ENCODE measurements around the gene TUBA3D. TPM values are rescaled to one million over a fixed set of nuclear protein-coding genes. Genes with fewer than 3 reads are reported as not detected.

TUBA3D gene
- total and polyA plus RNA-seq, 9 of the 15 experiments (the other 6 are each of a cell fraction or from before 2014, with no cell fraction given), result not detected

DNA sequence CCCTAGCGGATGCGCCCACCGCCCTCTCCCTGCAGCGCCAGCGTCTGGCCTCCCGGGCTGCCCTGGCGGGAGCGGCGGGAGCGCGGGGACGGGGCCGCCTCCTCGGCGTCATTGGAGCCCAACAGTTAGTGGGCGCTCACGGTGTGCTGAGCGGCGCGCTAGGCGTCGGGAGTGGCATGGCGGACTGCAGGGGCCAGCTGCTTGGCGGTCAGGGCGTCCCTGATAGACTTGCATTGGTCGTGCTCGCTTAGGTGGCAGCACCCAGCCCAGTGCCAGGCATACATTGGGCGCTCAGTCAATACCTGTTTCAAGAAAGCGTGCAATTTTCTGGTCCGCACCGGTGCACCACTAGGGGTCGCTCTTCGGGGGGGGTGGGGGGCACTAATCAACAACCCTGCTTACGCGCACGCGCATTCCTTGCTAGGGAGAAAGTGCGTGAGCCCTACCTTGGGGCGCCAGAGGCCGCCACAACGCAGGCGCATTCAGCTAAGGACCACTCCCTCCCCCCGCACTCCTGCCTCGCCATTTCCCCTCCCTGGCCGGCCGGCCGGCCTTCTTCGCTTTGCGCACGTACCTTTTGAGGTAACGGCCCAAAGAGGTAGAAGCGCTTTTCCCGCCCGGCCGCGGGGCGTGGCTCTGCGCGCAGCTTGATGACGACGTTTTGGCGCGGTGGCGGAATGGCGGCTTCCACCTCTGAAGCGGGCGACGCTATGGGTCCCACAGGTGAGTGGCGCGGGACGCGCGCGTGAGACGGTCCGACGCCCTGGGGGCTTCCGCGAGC lies 16.7 kb downstream of the TUBA3D start (continued):
- TF ChIP-seq, protein P1, sequence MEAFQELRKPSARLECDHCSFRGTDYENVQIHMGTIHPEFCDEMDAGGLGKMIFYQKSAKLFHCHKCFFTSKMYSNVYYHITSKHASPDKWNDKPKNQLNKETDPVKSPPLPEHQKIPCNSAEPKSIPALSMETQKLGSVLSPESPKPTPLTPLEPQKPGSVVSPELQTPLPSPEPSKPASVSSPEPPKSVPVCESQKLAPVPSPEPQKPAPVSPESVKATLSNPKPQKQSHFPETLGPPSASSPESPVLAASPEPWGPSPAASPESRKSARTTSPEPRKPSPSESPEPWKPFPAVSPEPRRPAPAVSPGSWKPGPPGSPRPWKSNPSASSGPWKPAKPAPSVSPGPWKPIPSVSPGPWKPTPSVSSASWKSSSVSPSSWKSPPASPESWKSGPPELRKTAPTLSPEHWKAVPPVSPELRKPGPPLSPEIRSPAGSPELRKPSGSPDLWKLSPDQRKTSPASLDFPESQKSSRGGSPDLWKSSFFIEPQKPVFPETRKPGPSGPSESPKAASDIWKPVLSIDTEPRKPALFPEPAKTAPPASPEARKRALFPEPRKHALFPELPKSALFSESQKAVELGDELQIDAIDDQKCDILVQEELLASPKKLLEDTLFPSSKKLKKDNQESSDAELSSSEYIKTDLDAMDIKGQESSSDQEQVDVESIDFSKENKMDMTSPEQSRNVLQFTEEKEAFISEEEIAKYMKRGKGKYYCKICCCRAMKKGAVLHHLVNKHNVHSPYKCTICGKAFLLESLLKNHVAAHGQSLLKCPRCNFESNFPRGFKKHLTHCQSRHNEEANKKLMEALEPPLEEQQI (IDR thresholded peaks at IDR 0.05), result no peak
- TF ChIP-seq PCBP2 (IDR thresholded peaks at IDR 0.05; ENCODE audit: low read depth, low read length, poor library complexity, severe bottlenecking), result no peak
- no peak for TF ChIP-seq ZNF324 (CRISPR knock-in tag; IDR thresholded peaks at IDR 0.05)
- TF ChIP-seq, protein P2, sequence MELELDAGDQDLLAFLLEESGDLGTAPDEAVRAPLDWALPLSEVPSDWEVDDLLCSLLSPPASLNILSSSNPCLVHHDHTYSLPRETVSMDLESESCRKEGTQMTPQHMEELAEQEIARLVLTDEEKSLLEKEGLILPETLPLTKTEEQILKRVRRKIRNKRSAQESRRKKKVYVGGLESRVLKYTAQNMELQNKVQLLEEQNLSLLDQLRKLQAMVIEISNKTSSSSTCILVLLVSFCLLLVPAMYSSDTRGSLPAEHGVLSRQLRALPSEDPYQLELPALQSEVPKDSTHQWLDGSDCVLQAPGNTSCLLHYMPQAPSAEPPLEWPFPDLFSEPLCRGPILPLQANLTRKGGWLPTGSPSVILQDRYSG (tag; conservative IDR thresholded peaks at IDR 0.05; ENCODE audit: low read depth), result no peak
- no peak for TF ChIP-seq ZNF436 (CRISPR knock-in tag; IDR thresholded peaks at IDR 0.05)
- TF ChIP-seq CEBPG (CRISPR knock-in tag; IDR thresholded peaks at IDR 0.05), result no peak; the same call in 1 of the 2 replicates
- TF ChIP-seq CEBPG (tag; conservative IDR thresholded peaks at IDR 0.05 in 1 of 2, IDR thresholded peaks at IDR 0.05 in 1 of 2), result no peak
- TF ChIP-seq, protein P3, sequence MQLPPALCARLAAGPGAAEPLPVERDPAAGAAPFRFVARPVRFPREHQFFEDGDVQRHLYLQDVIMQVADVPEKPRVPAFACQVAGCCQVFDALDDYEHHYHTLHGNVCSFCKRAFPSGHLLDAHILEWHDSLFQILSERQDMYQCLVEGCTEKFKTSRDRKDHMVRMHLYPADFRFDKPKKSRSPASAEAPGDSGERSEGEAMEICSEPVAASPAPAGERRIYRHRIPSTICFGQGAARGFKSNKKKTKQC (CRISPR knock-in tag; IDR thresholded peaks at IDR 0.05), result peak; percentile 70; the same call in 1 of the 2 replicates
- TF ChIP-seq FOXK2 (conservative IDR thresholded peaks at IDR 0.05 in 1 of 2, IDR thresholded peaks at IDR 0.05 in 1 of 2; ENCODE audit: low read depth in 2 of 2), result peak; percentile 95 to 96
- no peak for TF ChIP-seq ZNF830 (CRISPR knock-in tag; IDR thresholded peaks at IDR 0.05)
- TF ChIP-seq ZNF282 (CRISPR knock-in tag; IDR thresholded peaks at IDR 0.05), result no peak; the same call in 1 of the 2 replicates
- TF ChIP-seq ZNF12 (CRISPR knock-in tag; IDR thresholded peaks at IDR 0.05), result no peak; the same call in 1 of the 2 replicates
- TF ChIP-seq RBM25 (IDR thresholded peaks at IDR 0.05; ENCODE audit: low read depth, low read length, severe bottlenecking), result no peak
- no peak for TF ChIP-seq ZNF41 (CRISPR knock-in tag; conservative IDR thresholded peaks at IDR 0.05)
- TF ChIP-seq, protein P4, sequence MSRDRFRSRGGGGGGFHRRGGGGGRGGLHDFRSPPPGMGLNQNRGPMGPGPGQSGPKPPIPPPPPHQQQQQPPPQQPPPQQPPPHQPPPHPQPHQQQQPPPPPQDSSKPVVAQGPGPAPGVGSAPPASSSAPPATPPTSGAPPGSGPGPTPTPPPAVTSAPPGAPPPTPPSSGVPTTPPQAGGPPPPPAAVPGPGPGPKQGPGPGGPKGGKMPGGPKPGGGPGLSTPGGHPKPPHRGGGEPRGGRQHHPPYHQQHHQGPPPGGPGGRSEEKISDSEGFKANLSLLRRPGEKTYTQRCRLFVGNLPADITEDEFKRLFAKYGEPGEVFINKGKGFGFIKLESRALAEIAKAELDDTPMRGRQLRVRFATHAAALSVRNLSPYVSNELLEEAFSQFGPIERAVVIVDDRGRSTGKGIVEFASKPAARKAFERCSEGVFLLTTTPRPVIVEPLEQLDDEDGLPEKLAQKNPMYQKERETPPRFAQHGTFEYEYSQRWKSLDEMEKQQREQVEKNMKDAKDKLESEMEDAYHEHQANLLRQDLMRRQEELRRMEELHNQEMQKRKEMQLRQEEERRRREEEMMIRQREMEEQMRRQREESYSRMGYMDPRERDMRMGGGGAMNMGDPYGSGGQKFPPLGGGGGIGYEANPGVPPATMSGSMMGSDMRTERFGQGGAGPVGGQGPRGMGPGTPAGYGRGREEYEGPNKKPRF (IDR thresholded peaks at IDR 0.05; ENCODE audit: low read depth, low read length), result no peak
- no peak for TF ChIP-seq ZNF133 (CRISPR knock-in tag; IDR thresholded peaks at IDR 0.05)
- TF ChIP-seq, protein P5, sequence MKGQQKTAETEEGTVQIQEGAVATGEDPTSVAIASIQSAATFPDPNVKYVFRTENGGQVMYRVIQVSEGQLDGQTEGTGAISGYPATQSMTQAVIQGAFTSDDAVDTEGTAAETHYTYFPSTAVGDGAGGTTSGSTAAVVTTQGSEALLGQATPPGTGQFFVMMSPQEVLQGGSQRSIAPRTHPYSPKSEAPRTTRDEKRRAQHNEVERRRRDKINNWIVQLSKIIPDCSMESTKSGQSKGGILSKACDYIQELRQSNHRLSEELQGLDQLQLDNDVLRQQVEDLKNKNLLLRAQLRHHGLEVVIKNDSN (CRISPR knock-in tag; IDR thresholded peaks at IDR 0.05), result no peak
- TF ChIP-seq RUNX1 (IDR thresholded peaks at IDR 0.05; ENCODE audit: low read depth), result no peak
- TF ChIP-seq RB1 (IDR thresholded peaks at IDR 0.05; ENCODE audit: low read depth), result peak; percentile 99
- TF ChIP-seq CEBPB (tag; IDR thresholded peaks at IDR 0.05), result no peak
- TF ChIP-seq ZNF232 (CRISPR knock-in tag; IDR thresholded peaks at IDR 0.05), result no peak; the same call in 1 of the 2 replicates
- no peak for TF ChIP-seq HDAC8 (tag; IDR thresholded peaks at IDR 0.05)

All from K562 (cell line).